ENCODE results near the gene THAP3.

DNA sequence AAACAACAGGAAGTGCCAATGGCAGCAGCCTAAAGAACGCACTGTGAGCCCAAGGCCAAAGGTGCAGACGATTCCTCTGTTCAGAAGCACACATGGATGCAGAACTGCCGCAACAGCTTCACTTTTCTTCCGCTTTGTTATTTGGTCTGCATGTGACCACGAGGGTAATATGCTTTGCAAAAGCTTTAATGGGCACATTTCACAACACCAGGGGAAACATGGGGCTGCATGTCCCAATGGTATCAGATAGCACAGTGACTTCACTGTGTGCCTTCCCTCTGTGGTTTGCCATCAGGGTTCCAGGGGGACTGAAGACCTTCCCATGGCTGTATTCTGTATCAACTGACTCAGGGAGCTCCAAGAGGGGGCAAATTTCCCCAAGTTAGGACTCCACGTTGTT, 28.3 kb downstream of the THAP3 start:
- TF ChIP-seq CTCF (conservative IDR thresholded peaks at IDR 0.05; ENCODE audit: low read depth in 2 of 2): no peak
- TF ChIP-seq, protein P1, sequence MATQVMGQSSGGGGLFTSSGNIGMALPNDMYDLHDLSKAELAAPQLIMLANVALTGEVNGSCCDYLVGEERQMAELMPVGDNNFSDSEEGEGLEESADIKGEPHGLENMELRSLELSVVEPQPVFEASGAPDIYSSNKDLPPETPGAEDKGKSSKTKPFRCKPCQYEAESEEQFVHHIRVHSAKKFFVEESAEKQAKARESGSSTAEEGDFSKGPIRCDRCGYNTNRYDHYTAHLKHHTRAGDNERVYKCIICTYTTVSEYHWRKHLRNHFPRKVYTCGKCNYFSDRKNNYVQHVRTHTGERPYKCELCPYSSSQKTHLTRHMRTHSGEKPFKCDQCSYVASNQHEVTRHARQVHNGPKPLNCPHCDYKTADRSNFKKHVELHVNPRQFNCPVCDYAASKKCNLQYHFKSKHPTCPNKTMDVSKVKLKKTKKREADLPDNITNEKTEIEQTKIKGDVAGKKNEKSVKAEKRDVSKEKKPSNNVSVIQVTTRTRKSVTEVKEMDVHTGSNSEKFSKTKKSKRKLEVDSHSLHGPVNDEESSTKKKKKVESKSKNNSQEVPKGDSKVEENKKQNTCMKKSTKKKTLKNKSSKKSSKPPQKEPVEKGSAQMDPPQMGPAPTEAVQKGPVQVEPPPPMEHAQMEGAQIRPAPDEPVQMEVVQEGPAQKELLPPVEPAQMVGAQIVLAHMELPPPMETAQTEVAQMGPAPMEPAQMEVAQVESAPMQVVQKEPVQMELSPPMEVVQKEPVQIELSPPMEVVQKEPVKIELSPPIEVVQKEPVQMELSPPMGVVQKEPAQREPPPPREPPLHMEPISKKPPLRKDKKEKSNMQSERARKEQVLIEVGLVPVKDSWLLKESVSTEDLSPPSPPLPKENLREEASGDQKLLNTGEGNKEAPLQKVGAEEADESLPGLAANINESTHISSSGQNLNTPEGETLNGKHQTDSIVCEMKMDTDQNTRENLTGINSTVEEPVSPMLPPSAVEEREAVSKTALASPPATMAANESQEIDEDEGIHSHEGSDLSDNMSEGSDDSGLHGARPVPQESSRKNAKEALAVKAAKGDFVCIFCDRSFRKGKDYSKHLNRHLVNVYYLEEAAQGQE (IDR thresholded peaks at IDR 0.05; ENCODE audit: unreplicated experiment): no peak
- no peak for TF ChIP-seq EZH2phosphoT487 (IDR thresholded peaks at IDR 0.05; ENCODE audit: unreplicated experiment)

All from GM23338 (cell line).